Stimulated activated CD4-positive, alpha-beta T cell treated with anti-CD3 and anti-CD28 coated beads, Interleukin-12 subunit alpha, Interleukin-12 subunit beta, amount 100 ng/mL, for 4 hours (primary cell): Measurements from ENCODE around the gene OIT3.
"Not testable (repeated sequence)": the region's sequence is repeated elsewhere in the genome, so short reads cannot be mapped to it uniquely, and the experiment has no call there.

Experiments
- DNase-seq: peaks from one replicate; pipeline ENCODE4 v3.0.0-alpha.2; 2020

Gene OIT3

DNA sequence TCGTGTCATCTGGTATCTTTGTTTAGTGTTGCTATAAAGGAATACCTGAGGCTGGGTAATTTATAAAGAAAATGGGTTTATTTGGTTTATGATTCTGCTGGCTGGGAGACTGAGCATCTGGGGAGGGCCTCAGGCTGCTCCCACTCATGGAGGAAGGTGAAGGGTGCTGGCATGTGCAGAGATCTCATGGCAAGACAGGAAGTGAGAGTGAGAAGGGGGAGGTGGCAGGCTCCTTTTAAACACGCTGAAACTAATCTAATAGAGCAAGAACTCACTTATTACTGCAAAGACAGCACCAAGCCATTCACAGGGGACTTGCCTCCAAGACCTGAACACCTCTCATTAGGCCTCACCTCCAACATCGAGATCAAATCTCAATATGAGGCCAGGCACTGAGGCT lies 11.3 kb downstream of the OIT3 start:
- DNase-seq, result no peak

DNA sequence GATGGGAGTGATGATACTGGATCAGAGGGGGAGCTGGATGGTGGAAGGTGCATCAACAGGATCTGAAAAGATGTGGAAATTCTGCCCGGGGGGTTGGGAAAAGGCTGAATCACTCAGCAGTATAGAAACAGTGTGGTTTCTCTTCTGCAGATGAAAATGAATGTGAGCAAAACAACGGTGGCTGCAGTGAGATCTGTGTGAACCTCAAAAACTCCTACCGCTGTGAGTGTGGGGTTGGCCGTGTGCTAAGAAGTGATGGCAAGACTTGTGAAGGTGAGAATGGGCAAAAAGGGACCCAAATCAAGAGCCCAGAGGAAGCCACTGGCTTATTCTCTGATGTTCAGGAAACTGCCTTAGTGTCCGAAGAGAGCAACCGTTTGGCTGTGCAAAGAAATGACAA lies 12.9 kb downstream of the OIT3 start:
- DNase-seq, result no peak

GRCh38 chr10:72910705-72911104 lies 17.2 kb downstream of the OIT3 start:
- DNase-seq, result no peak

DNA sequence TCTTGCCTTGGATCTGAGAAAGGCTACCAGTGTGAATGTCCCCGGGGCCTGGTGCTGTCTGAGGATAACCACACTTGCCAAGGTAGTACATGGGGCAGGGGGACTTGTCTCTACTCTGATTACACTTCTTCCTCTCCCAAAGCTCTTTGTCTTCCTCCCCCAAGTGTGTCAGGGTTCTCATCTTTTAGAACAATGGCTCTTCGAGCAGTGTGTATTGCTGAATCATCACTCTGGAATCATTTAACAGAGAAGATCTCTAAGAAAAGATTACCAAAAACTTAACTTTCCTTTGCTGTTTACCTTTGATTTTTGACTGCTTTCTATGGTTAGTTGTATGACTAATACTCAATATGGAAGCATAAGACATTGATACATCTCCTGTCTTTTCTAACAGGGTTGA lies 18.2 kb downstream of the OIT3 start:
- DNase-seq, result no peak

DNA sequence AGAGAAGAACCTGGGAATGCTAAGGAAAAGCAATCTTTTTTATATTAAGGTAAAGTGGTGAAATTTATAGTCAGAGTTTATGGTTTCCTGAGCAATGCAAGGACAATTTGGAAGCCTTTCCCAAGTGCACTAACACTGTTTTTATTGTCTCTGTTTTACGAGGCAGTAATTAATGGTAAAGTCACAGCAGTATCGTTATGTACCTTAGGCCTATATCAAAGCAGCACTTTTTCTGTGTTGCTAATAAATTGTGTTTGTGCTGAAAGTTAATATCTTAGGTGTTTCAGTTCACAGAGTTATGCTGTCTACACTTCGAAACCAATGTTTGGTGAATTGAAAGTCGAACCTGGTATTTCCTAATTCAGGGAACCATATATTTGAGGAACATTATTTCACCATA lies 19.2 kb downstream of the OIT3 start:
- no peak for DNase-seq

DNA sequence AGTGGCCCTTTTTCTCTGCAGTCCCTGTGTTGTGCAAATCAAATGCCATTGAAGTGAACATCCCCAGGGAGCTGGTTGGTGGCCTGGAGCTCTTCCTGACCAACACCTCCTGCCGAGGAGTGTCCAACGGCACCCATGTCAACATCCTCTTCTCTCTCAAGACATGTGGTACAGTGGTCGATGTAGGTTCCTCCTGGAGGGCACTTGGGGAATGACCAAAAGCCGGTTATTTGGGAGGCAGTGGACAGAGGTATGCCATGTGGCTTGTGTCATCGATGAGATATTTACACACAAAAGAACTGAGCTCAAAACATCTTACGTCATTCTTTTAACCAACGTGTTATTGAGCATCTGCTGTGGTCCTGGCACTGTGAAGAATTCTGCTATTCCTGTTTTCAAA lies 19.7 kb downstream of the OIT3 start:
- no peak for DNase-seq

- DNase-seq, result not testable (repeated sequence)
Measured at GRCh38 chr10:72917201-72917600, 23.7 kb downstream of the OIT3 start.

GRCh38 chr10:72917803-72918332 lies 24.3 kb downstream of the OIT3 start:
- not testable (repeated sequence) for DNase-seq

DNA sequence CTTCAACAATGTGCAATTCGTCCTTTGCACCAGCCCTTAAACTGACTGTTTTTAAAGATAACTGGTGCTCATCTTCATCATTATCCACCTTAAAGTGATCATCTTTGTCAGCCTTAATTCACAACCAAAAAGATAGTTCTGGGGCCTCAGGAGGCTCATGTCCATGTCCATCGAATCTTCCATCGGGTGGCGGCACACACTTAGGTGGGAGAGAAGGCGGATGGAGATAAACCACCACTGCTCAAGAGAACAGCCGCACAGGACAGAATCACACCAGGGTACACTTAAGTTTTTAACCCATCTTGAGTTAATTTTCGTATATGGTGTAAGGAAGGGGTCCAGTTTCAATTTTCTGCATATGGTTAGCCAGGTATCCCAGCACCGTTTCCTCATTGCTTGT lies 24.8 kb downstream of the OIT3 start:
- no peak for DNase-seq

DNA sequence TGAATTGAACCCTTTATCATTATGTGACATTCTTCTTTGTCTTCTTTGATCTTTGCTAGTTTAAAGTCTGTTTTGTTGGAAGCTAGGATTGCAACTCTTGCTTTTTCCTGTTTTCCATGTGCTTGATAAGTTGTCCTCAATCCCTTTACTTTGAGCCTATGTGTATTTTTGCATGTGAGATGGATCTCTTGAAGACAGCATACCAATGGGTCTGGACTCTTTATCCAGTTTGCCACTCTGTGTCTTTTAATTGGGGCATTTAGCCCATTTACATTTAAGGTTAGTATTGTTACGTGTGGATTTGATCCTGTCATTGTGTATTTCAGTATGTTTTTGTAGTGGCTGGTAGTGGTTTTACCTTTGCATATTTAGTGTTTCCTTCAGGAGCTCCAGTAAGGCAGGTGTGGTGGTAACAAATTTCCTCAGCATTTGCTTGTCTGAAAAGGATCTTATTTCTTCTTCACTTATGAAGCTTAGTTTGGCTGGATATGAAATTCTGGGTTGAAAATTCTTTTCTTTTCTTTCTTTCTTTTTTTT lies 27.7 kb downstream of the OIT3 start:
- DNase-seq, result not testable (repeated sequence)

- DNase-seq, result no peak
Measured at GRCh38 chr10:72924351-72924750, 30.8 kb downstream of the OIT3 start.

DNA sequence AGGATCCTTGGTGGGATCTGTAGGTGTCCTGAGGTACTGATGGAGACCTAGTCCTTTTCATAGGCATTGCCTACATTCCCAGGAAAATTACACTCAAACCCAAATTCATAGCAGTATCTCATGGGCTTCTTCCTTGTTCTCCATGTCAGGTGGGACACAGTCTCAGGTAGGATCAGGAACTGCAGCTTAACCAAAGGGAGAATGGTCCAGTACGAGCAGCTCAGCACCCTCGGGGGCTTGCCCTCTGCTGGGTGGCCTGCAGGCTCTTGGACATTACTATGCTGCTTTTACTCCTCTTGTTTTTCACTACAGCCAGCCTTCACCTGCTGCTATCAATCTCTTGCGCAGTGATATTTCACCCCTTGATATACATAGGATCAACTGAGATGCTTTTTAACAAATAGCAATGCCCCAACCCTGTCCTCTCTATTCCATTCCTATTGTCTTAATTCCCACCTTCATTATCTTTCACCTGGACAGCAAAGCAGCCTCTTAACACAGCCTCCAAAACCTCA lies 32.5 kb downstream of the OIT3 start:
- no peak for DNase-seq

- DNase-seq, result no peak
Measured at GRCh38 chr10:72927485-72927884, 33.9 kb downstream of the OIT3 start.

- DNase-seq, result no peak
Measured at GRCh38 chr10:72928798-72929197, 35.3 kb downstream of the OIT3 start.

DNA sequence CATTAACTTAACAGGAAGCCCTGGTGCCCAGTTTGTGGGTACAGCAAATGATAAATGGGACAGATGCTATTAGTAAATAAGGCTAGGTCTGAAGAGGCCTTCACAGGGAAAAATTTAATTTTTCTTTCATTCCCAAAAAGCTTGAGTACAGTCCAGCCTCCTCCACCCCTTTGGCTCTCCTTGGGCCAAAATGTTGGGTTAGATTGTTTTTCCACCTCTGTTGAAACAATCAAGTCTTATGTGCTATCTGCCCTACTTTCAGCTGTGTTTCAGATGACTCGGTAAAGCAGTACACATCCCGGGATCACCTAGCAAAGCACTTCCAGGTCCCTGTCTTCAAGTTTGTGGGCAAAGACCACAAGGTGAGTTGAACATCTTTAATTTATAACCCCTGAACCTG lies 36.7 kb downstream of the OIT3 start:
- DNase-seq, result no peak

GRCh38 chr10:72932259-72933015 lies 38.9 kb downstream of the OIT3 start:
- no peak for DNase-seq

- no peak for DNase-seq
Measured at GRCh38 chr10:72935361-72935760, 41.8 kb downstream of the OIT3 start.

DNA sequence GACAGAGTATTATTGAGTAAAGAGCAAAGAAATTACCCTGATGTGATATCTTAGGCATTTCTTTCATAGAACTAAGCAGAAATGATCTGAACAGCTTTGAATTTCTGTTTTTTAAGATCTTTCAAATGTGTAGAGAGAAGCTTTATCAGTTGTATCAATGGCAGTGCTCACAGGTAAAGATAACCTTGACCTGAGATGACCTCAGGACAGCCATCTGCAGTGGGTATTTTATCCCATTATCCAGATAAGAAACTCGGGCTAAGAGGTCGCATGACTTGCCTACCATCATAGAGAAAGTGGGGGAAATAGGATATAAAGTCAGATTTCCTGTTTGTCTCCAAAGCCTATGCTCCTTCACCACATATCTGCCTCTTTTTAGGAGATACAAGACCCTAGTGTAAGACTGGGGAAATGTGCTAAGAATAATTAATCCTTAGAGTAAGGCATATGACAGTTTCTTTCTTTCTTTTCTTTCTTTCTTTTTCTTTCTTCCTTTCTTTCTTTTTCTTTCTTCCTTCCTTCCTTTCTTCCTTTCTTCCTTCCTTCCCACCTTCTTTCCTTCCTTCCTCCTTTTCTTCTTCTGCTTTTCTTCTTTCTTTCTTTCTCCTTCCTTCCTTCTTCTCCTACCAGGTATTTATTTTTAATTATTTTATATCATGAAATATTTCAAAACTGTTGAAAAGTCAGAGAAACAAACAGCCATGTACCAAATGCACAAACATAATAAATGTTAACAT lies 50.1 kb downstream of the OIT3 start:
- no peak for DNase-seq

- no peak for DNase-seq
Measured at GRCh38 chr10:72946963-72947362, 53.4 kb downstream of the OIT3 start.

DNA sequence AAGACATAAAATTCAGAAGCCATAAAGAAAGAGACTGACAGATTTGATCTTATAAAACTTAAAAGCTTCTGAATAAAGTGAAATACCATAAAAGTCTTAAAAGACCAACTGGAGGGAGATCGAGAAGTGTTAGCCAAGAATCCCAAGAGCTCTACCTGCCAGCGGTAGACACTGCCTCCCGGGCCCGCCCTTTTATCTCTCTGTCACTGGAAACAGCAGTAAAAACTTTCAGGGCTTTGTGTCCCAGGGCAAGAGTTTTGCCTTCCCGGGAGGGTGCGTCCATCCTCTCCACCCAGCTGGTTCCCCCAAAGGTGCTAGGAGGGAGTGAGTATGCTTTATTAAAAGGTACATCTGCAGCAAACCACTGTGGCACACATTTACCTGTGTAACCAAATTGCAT lies 55.2 kb downstream of the OIT3 start:
- no peak for DNase-seq

GRCh38 chr10:72951760-72952159 lies 58.2 kb downstream of the OIT3 start:
- DNase-seq, result no peak

- DNase-seq, result no peak
Measured at GRCh38 chr10:72952189-72952588, 58.6 kb downstream of the OIT3 start.

DNA sequence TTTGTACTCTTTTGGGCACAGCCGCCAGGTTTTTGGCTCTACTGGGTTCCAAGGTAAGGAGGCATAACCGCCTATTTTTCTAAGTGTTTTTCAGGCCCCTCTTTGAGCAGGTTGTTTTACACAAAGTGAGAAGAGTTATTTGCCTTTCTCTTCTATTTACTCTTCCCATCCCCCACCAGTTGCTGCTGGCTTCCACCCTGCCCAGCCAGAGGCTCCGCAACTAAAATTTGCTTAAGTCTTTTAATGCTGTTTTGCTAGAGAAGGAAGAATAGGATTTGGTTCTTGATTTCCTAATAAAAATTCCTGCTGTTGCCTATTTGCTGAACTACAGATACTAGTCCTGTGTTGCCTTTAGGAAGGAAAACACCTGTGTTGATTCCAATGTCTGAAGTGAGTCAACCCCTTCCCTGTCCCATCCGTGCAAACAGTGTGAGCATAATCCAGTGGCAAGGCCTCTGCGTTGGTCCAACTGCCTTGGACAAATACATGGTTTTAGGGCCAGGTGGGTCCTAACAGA lies 59.2 kb downstream of the OIT3 start:
- no peak for DNase-seq

GRCh38 chr10:72953687-72954086 lies 60.1 kb downstream of the OIT3 start:
- no peak for DNase-seq
